ENCODE results near the gene AP3S1.

AP3S1 gene

GRCh38 chr5:115825948-115826347 is 15.8 kb upstream of the AP3S1 start:
- DNase-seq: no peak

GRCh38 chr5:115829913-115830312 is 11.8 kb upstream of the AP3S1 start:
- DNase-seq: no peak

- DNase-seq: no peak
Observed at GRCh38 chr5:115831163-115831768, 10.5 kb upstream of the AP3S1 start.

- no peak for DNase-seq
Observed at GRCh38 chr5:115835481-115835880, 6.3 kb upstream of the AP3S1 start.

GRCh38 chr5:115838885-115839518 is 2.7 kb upstream of the AP3S1 start:
- DNase-seq: peak; percentile 56

- DNase-seq: no peak
Observed at GRCh38 chr5:115840873-115841272, 862 bp upstream of the AP3S1 start.

- DNase-seq: peak; percentile 56
Observed at GRCh38 chr5:115842089-115842935, 577 bp downstream of the AP3S1 start.

GRCh38 chr5:115842952-115843351 is 1.2 kb downstream of the AP3S1 start:
- DNase-seq: no peak

GRCh38 chr5:115843444-115844130 is 1.9 kb downstream of the AP3S1 start:
- no peak for DNase-seq

- DNase-seq: no peak
Observed at GRCh38 chr5:115844321-115844817, 2.6 kb downstream of the AP3S1 start.

- DNase-seq: no peak
Observed at GRCh38 chr5:115847290-115847689, 5.6 kb downstream of the AP3S1 start.

GRCh38 chr5:115849258-115849798 is 7.6 kb downstream of the AP3S1 start:
- no peak for DNase-seq

- DNase-seq: no peak
Observed at GRCh38 chr5:115850744-115851416, 9.1 kb downstream of the AP3S1 start.

- no peak for DNase-seq
Observed at GRCh38 chr5:115854139-115854538, 12.4 kb downstream of the AP3S1 start.

GRCh38 chr5:115855959-115856358 is 14.2 kb downstream of the AP3S1 start:
- DNase-seq: no peak

GRCh38 chr5:115857057-115857479 is 15.3 kb downstream of the AP3S1 start:
- DNase-seq: no peak

GRCh38 chr5:115857626-115858349 is 16.1 kb downstream of the AP3S1 start:
- DNase-seq: no peak

- DNase-seq: no peak
Observed at GRCh38 chr5:115858396-115858795, 16.7 kb downstream of the AP3S1 start.

- DNase-seq: no peak
Observed at GRCh38 chr5:115859378-115859777, 17.6 kb downstream of the AP3S1 start.

- DNase-seq: no peak
Observed at GRCh38 chr5:115869256-115869795, 27.6 kb downstream of the AP3S1 start.

GRCh38 chr5:115872447-115872846 is 30.7 kb downstream of the AP3S1 start:
- no peak for DNase-seq

Measured in NCI-H446 treated with DMSO at 0.1 percent for 48 hours (cell line).